ENCODE results near the gene PHAF1.

Gene PHAF1

GRCh38 chr16:67114793-67115192 is 5.1 kb downstream of the PHAF1 start:
- ATAC-seq = peak; percentile 70

GRCh38 chr16:67115639-67116038 is 5.9 kb downstream of the PHAF1 start:
- ATAC-seq = peak; percentile 82
- no peak for TF ChIP-seq ZFP3 (CRISPR knock-in tag; IDR thresholded peaks at IDR 0.05)
- TF ChIP-seq ZNF8 (CRISPR knock-in tag; IDR thresholded peaks at IDR 0.05) = no peak
- TF ChIP-seq ARNTL (CRISPR knock-in tag; IDR thresholded peaks at IDR 0.05; ENCODE audit: borderline replicate concordance, low read depth) = no peak
- no peak for TF ChIP-seq ZNF565 (CRISPR knock-in tag; conservative IDR thresholded peaks at IDR 0.05; ENCODE audit: low read depth)
- TF ChIP-seq ZC3H10 (CRISPR knock-in tag; IDR thresholded peaks at IDR 0.05) = no peak
- no peak for TF ChIP-seq ZNF70 (CRISPR knock-in tag; IDR thresholded peaks at IDR 0.05)

More at GRCh38 chr16:67114793-67115192, 5.1 kb downstream of the PHAF1 start:
- TF ChIP-seq OSR1 (CRISPR knock-in tag; IDR thresholded peaks at IDR 0.05) (no peak), GLIS3 (CRISPR knock-in tag; IDR thresholded peaks at IDR 0.05) (no peak), TCF4 (CRISPR knock-in tag; IDR thresholded peaks at IDR 0.05; ENCODE audit: borderline replicate concordance) (no peak), ESRRG (CRISPR knock-in tag; IDR thresholded peaks at IDR 0.05) (no peak), TOX (CRISPR knock-in tag; IDR thresholded peaks at IDR 0.05; ENCODE audit: borderline replicate concordance) (no peak), RARB (CRISPR knock-in tag; IDR thresholded peaks at IDR 0.05) (no peak), POU6F1 (CRISPR knock-in tag; IDR thresholded peaks at IDR 0.05; ENCODE audit: borderline replicate concordance, low read depth) (no peak), ZNF8 (CRISPR knock-in tag; IDR thresholded peaks at IDR 0.05) (no peak), ARNTL (CRISPR knock-in tag; IDR thresholded peaks at IDR 0.05; ENCODE audit: borderline replicate concordance, low read depth) (no peak), ZNF70 (CRISPR knock-in tag; IDR thresholded peaks at IDR 0.05) (no peak), ZFP30 (CRISPR knock-in tag; IDR thresholded peaks at IDR 0.05) (no peak), PPARA (CRISPR knock-in tag; IDR thresholded peaks at IDR 0.05; ENCODE audit: borderline replicate concordance) (no peak), SNAI2 (CRISPR knock-in tag; IDR thresholded peaks at IDR 0.05) (no peak), ISL1 (CRISPR knock-in tag; IDR thresholded peaks at IDR 0.05) (no peak), TSHZ2 (CRISPR knock-in tag; IDR thresholded peaks at IDR 0.05) (no peak)

- TF ChIP-seq ZFP3 (CRISPR knock-in tag; IDR thresholded peaks at IDR 0.05) (no peak), ESRRG (CRISPR knock-in tag; IDR thresholded peaks at IDR 0.05) (no peak), SNAI2 (CRISPR knock-in tag; IDR thresholded peaks at IDR 0.05) (no peak), ZNF565 (CRISPR knock-in tag; conservative IDR thresholded peaks at IDR 0.05; ENCODE audit: low read depth) (no peak), RARB (CRISPR knock-in tag; IDR thresholded peaks at IDR 0.05) (no peak), ZC3H10 (CRISPR knock-in tag; IDR thresholded peaks at IDR 0.05) (no peak), CSDC2 (CRISPR knock-in tag; IDR thresholded peaks at IDR 0.05) (no peak), BACH2 (CRISPR knock-in tag; IDR thresholded peaks at IDR 0.05; ENCODE audit: borderline replicate concordance) (no peak), PPARA (CRISPR knock-in tag; IDR thresholded peaks at IDR 0.05; ENCODE audit: borderline replicate concordance) (no peak), CSRNP3 (CRISPR knock-in tag; IDR thresholded peaks at IDR 0.05) (no peak), TOX (CRISPR knock-in tag; IDR thresholded peaks at IDR 0.05; ENCODE audit: borderline replicate concordance) (no peak), ZNF8 (CRISPR knock-in tag; IDR thresholded peaks at IDR 0.05) (no peak), ARNTL (CRISPR knock-in tag; IDR thresholded peaks at IDR 0.05; ENCODE audit: borderline replicate concordance, low read depth) (no peak)
- no peak for ATAC-seq
Measured at GRCh38 chr16:67116388-67117311, 6.9 kb downstream of the PHAF1 start.

GRCh38 chr16:67117716-67118115 is 8.0 kb downstream of the PHAF1 start:
- no peak for ATAC-seq
- TF ChIP-seq RARB (CRISPR knock-in tag; IDR thresholded peaks at IDR 0.05) (no peak), ZNF565 (CRISPR knock-in tag; conservative IDR thresholded peaks at IDR 0.05; ENCODE audit: low read depth) (no peak), ISL1 (CRISPR knock-in tag; IDR thresholded peaks at IDR 0.05) (no peak), ESRRG (CRISPR knock-in tag; IDR thresholded peaks at IDR 0.05) (no peak), CSRNP3 (CRISPR knock-in tag; IDR thresholded peaks at IDR 0.05) (no peak), ZFP30 (CRISPR knock-in tag; IDR thresholded peaks at IDR 0.05) (no peak), CSDC2 (CRISPR knock-in tag; IDR thresholded peaks at IDR 0.05) (no peak), TOX (CRISPR knock-in tag; IDR thresholded peaks at IDR 0.05; ENCODE audit: borderline replicate concordance) (no peak), OSR1 (CRISPR knock-in tag; IDR thresholded peaks at IDR 0.05) (no peak), ZFP3 (CRISPR knock-in tag; IDR thresholded peaks at IDR 0.05) (no peak), ZNF8 (CRISPR knock-in tag; IDR thresholded peaks at IDR 0.05) (no peak), POU6F1 (CRISPR knock-in tag; IDR thresholded peaks at IDR 0.05; ENCODE audit: borderline replicate concordance, low read depth) (no peak), SNAI2 (CRISPR knock-in tag; IDR thresholded peaks at IDR 0.05) (no peak), ARNTL (CRISPR knock-in tag; IDR thresholded peaks at IDR 0.05; ENCODE audit: borderline replicate concordance, low read depth) (no peak), TCF4 (CRISPR knock-in tag; IDR thresholded peaks at IDR 0.05; ENCODE audit: borderline replicate concordance) (no peak)
